Measurements from ENCODE around the gene MOB3B. TPM values are rescaled to one million over a fixed set of nuclear protein-coding genes. Genes with fewer than 3 reads are reported as not detected.
"Not testable (repeated sequence)": the region's sequence is repeated elsewhere in the genome, so short reads cannot be mapped to it uniquely, and the experiment has no call there.

The MOB3B gene
- total RNA-seq, 6 experiments from 2014 or later: not detected

DNA sequence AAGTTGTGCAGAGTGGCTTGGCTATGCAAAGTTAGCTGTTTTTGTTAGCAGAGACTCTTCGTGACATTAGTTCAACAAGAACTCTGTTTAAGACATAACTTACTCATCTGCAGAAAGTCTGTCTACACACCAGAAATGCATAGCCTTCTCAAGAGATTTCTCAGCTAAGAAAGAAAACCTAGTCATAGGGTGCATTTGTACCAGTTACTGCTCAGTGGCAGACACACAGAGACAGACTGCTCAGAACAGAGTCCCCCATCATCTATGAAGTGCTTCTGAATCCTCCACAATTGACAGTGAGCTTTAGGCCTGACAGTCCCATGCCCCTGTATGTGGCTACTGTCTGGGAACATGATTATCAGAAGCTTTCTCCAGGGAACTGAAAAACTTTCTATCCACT, 61.6 kb downstream of the MOB3B start:
- H3K27ac Mint-ChIP-seq: no peak overlapping the region
- DNase-seq: no peak
- TF ChIP-seq CTCF (IDR thresholded peaks at IDR 0.05): no peak

DNA sequence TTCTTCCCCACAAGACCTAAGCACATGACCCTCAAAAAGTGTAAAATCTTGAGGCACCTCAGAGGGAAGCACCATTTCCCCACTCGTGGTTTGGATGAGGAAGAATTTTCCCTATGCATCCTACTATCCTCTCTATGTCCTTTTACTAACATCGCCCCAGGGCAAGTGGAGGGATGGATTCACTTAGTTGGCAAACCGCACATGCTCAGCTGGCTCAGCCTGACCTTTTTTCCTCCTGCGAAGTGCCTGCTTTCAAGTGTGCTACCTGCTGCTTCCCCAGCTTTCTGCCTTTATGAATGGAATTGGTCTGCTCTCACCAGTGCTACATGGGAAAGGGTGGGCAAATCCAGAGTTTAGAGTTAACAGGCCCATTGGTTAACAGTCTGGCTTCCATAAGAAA, 62.1 kb downstream of the MOB3B start:
- DNase-seq: peak; percentile 5
- Mint-ChIP-seq H3K27me3 (ENCODE audit: insufficient read depth) (peaks cover 1% of the 10 kb centered on the region; the same call in 1 of the 2 replicates), H3K9me3 (no peaks in the 10 kb centered on the region), H3K27ac (no peak overlapping the region), H3K36me3 (ENCODE audit: low read depth) (no peaks in the 10 kb centered on the region), H3K4me3 (no peak overlapping the region), H3K4me1 (ENCODE audit: low read depth) (no peaks in the 10 kb centered on the region)
- TF ChIP-seq CTCF (IDR thresholded peaks at IDR 0.05): no peak

More for the DNA sequence above, 61.6 kb downstream of the MOB3B start:
- no peaks in the 10 kb centered on the region for H3K4me1 Mint-ChIP-seq (ENCODE audit: low read depth)
- no peaks in the 10 kb centered on the region for H3K36me3 Mint-ChIP-seq (ENCODE audit: low read depth)
- H3K27me3 Mint-ChIP-seq (ENCODE audit: insufficient read depth): peaks cover 1% of the 10 kb centered on the region; the same call in 1 of the 2 replicates
- no peaks in the 10 kb centered on the region for H3K9me3 Mint-ChIP-seq
- no peak overlapping the region for H3K4me3 Mint-ChIP-seq

GRCh38 chr9:27466516-27466915, 63.1 kb downstream of the MOB3B start:
- not testable (repeated sequence) for DNase-seq; H3K36me3 Mint-ChIP-seq (ENCODE audit: low read depth); H3K9me3 Mint-ChIP-seq

GRCh38 chr9:27464950-27465349, 64.7 kb downstream of the MOB3B start:
- not testable (repeated sequence) for DNase-seq; H3K27ac Mint-ChIP-seq; H3K36me3 Mint-ChIP-seq (ENCODE audit: low read depth); H3K9me3 Mint-ChIP-seq; H3K4me1 Mint-ChIP-seq (ENCODE audit: low read depth); H3K4me3 Mint-ChIP-seq; H3K27me3 Mint-ChIP-seq (ENCODE audit: insufficient read depth)

More at GRCh38 chr9:27466516-27466915, 63.1 kb downstream of the MOB3B start:
- H3K27me3 Mint-ChIP-seq (ENCODE audit: insufficient read depth); H3K27ac Mint-ChIP-seq; H3K4me3 Mint-ChIP-seq; H3K4me1 Mint-ChIP-seq (ENCODE audit: low read depth): not testable (repeated sequence)

DNA sequence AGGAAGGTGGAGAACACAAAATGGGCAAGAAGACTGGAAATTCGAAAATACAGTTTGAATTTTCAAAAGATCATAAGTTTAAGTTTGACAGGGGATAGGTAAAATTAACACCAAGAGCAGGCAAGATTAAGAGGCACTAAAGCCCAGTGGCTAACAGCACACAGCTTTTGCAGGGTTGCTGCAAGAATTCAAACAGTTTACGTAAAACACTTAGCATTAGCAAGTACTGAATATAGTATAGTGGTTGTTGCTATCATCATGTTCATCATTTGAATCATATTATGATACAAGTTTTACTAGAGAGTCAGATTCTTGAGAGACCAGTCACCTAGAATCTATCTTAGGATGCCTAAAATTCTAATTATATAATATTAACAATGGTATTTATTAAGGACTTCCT, 66.8 kb downstream of the MOB3B start:
- Mint-ChIP-seq H3K27ac (no peak overlapping the region), H3K27me3 (ENCODE audit: insufficient read depth) (peaks cover 3% of the 10 kb centered on the region; the same call in 1 of the 2 replicates), H3K4me3 (no peak overlapping the region), H3K9me3 (no peaks in the 10 kb centered on the region), H3K36me3 (ENCODE audit: low read depth) (no peaks in the 10 kb centered on the region), H3K4me1 (ENCODE audit: low read depth) (no peaks in the 10 kb centered on the region)
- TF ChIP-seq CTCF (IDR thresholded peaks at IDR 0.05): no peak
- no peak for DNase-seq

DNA sequence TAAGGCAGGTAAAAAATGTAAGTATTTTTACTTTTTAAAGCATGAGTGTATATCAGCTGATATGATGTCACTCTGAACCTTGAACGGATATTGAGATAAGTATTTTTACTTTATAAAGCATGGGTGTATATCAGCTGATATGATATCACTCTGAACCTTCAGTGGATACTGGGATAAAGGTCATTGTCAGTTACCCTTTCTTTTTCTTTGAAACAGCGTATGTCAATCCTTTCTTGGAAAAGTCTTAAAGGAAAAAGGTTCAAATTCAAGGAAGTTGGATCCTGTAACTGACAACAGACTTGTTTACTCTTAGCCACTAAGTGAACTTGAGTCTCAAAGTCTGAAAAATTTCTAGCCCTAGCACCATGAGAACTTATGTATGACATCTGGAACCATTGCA, 67.2 kb downstream of the MOB3B start:
- no peak for TF ChIP-seq CTCF (IDR thresholded peaks at IDR 0.05)
- H3K4me3 Mint-ChIP-seq: no peak overlapping the region
- no peaks in the 10 kb centered on the region for H3K36me3 Mint-ChIP-seq (ENCODE audit: low read depth)
- peaks cover 3% of the 10 kb centered on the region; the same call in 1 of the 2 replicates for H3K27me3 Mint-ChIP-seq (ENCODE audit: insufficient read depth)
- no peak overlapping the region for H3K27ac Mint-ChIP-seq
- no peak for DNase-seq
- H3K4me1 Mint-ChIP-seq (ENCODE audit: low read depth): no peaks in the 10 kb centered on the region
- H3K9me3 Mint-ChIP-seq: no peaks in the 10 kb centered on the region

Data from HFFc6 (cell line).